ENCODE results near the gene PBX1. TPM values are rescaled to one million over a fixed set of nuclear protein-coding genes. Genes with fewer than 3 reads are reported as not detected.

PBX1 gene
- total and polyA plus RNA-seq, 2 of the 4 experiments (the other 2 are of a cell fraction): 13.9 to 17.9 TPM

DNA sequence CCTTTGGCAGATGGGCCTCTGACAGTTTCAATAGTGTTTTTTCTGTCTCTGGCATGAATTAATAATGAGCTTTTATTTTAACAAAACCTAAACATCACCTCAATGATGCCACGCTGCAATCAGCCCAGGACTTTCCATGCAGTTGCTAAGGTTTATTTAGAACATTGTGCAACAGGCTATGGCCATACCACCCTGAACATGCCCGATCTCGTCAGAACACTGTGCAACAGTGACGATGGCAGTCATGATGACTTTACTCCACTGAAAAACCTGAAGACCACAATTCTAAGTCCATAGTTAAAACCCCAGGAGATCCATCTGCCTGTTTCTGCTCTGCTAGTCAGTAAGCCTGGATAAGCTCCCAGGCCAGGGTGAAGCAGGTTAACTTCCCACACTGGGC is 310.0 kb downstream of the PBX1 start:
- no peak overlapping the region for H4K5ac ChIP-seq (ENCODE audit: low read depth, low read length)

More for the DNA sequence above, 310.0 kb downstream of the PBX1 start:
- Histone ChIP-seq H3K36me3 (ENCODE audit: control insufficient read depth, insufficient read depth, low read length) (no peaks in the 10 kb centered on the region), H4K91ac (ENCODE audit: insufficient read depth, low read depth, low read length) (no peak overlapping the region), H2BK5ac (ENCODE audit: low read depth, low read length, poor library complexity, severe bottlenecking) (no peak overlapping the region), H3K4me3 (ENCODE audit: insufficient read depth, low read depth, low read length) (no peak overlapping the region), H2BK15ac (ENCODE audit: low read depth, low read length) (no peak overlapping the region), H3K14ac (replicated peaks; ENCODE audit: low read depth, low read length) (no peak overlapping the region), H3K27me3 (ENCODE audit: control insufficient read depth, insufficient read depth, low read length) (no peaks in the 10 kb centered on the region; the same call in 1 of the 2 replicates), H2AFZ (replicated peaks; ENCODE audit: low read length, poor library complexity) (no peak overlapping the region), H3K9me1 (ENCODE audit: insufficient read depth, low read length) (no peaks in the 10 kb centered on the region), H3K56ac (ENCODE audit: extremely low read depth, insufficient read depth, low read length) (no peak overlapping the region), H3K23ac (ENCODE audit: low read depth, low read length) (no peak overlapping the region), H4K20me1 (ENCODE audit: insufficient read depth, low read length) (no peaks in the 10 kb centered on the region), H2AK5ac (ENCODE audit: low read depth, low read length) (no peak overlapping the region), H2BK120ac (ENCODE audit: low read depth, low read length) (no peak overlapping the region), H4K8ac (ENCODE audit: low read depth in 2 of 2, low read length in 2 of 2) (no peak overlapping the region), H3K27ac (ENCODE audit: insufficient read depth, low read length) (no peak overlapping the region), H3K9ac (ENCODE audit: low read depth, low read length) (no peak overlapping the region), H3K4me2 (ENCODE audit: low read depth, low read length) (no peak overlapping the region), H3K4ac (ENCODE audit: low read depth, low read length) (no peak overlapping the region), H2BK20ac (ENCODE audit: low read depth, low read length) (no peak overlapping the region), H3K9me3 (ENCODE audit: control insufficient read depth, insufficient read depth, low read length) (no peaks in the 10 kb centered on the region), H3K4me1 (ENCODE audit: control insufficient read depth, insufficient read depth, low read length) (no peaks in the 10 kb centered on the region), H3K18ac (ENCODE audit: low read depth, low read length) (no peak overlapping the region), H3K79me1 (ENCODE audit: low read depth in 1 of 2, low read length in 2 of 2) (no peaks in the 10 kb centered on the region), H2AK9ac (replicated peaks; ENCODE audit: low read depth, low read length, poor library complexity) (no peak overlapping the region)
- intact Hi-C loops (cut with micrococcal nuclease) (no loop called here), in situ Hi-C loops (cut with MboI; ENCODE audit: low sequenced_read_pairs) (no loop called here), dilution Hi-C loops (cut with HindIII; ENCODE audit: low sequenced_read_pairs, unreplicated experiment) (no loop called here)
- ChIA-PET CTCF (no interaction called here), POLR2A (ENCODE audit: unreplicated experiment) (no interaction called here)
- ATAC-seq (ENCODE audit: low read depth) (no peak), DNase-seq (no peak)
- BruUV-seq (replicated peaks): no TSS peak
- TF ChIP-seq MAZ (IDR thresholded peaks at IDR 0.05; ENCODE audit: borderline replicate concordance, low read depth, low read length) (no peak), NFE2L2 (IDR thresholded peaks at IDR 0.05; ENCODE audit: low read depth, low read length) (no peak)
- no CpG with 5 or more reads among the region's 4 CpGs for WGBS, 2 experiments (ENCODE audit: extremely low coverage in 2 of 2, insufficient read length in 1 of 2)
